Progenitor cell of endocrine pancreas (in vitro differentiated cells): ENCODE measurements around the gene SFTPB. TPM values are rescaled to one million over a fixed set of nuclear protein-coding genes. Genes with fewer than 3 reads are reported as not detected.

Experiments used
- DNase-seq: peaks from one replicate; pipeline ENCODE4 v3.0.0; 2021; ENCODE audit warnings: low spot score; ENCODE audit not compliant: unreplicated experiment
- H3K27ac Mint-ChIP-seq: 2 replicates; pipeline ENCODE4 v1.8.0; 2021; ENCODE audit warnings: mild to moderate bottlenecking, moderate library complexity, mixed read lengths
- H3K27me3 Mint-ChIP-seq: 2 replicates; pipeline ENCODE4 v1.8.0; 2021; ENCODE audit warnings: mixed read lengths
- H3K36me3 Mint-ChIP-seq: 2 replicates; pipeline ENCODE4 v1.8.0; 2022; ENCODE audit warnings: mixed read lengths; ENCODE audit not compliant: insufficient read depth
- H3K4me1 Mint-ChIP-seq: 2 replicates; pipeline ENCODE4 v1.8.0; 2021; ENCODE audit warnings: low read depth, mixed read lengths
- H3K4me3 Mint-ChIP-seq: 2 replicates; pipeline ENCODE4 v1.8.0; 2021; ENCODE audit warnings: low read depth, mild to moderate bottlenecking, moderate library complexity, mixed read lengths
- H3K9me3 Mint-ChIP-seq: 2 replicates; pipeline ENCODE4 v1.8.0; 2021; ENCODE audit warnings: low read depth, mixed read lengths
- CTCF ChIP-seq: fragments of 200-600 bp; sonication (generic); IDR thresholded peaks from one replicate; pipeline ENCODE4 v1.5.0; 2021; ENCODE audit warnings: antibody characterized with exemption, mild to moderate bottlenecking; ENCODE audit not compliant: unreplicated experiment
- total RNA-seq: library from RNA; stranded (reverse); gene quantifications from 2 replicates; pipeline ENCODE4 v1.2.1, GENCODE V29; 2021

SFTPB gene
- total RNA-seq, 1 donor from 2014 or later: not detected

- Mint-ChIP-seq H3K9me3 (no peaks in the 10 kb centered on the region), H3K4me1 (peaks cover 6% of the 10 kb centered on the region), H3K27me3 (peaks cover 49% of the 10 kb centered on the region), H3K4me3 (no peak overlapping the region), H3K36me3 (no peaks in the 10 kb centered on the region), H3K27ac (no peak overlapping the region)
- TF ChIP-seq CTCF: no peak
- no peak for DNase-seq
Observed at GRCh38 chr2:85705680-85706039, 37.7 kb upstream of the SFTPB start.

- H3K9me3 Mint-ChIP-seq: no peaks in the 10 kb centered on the region
- no peak for DNase-seq
- H3K27me3 Mint-ChIP-seq: peaks cover 46% of the 10 kb centered on the region
- no peak overlapping the region for H3K4me3 Mint-ChIP-seq
- no peak for TF ChIP-seq CTCF
- H3K4me1 Mint-ChIP-seq: peaks cover 3% of the 10 kb centered on the region
- H3K36me3 Mint-ChIP-seq: no peaks in the 10 kb centered on the region
- no peak overlapping the region for H3K27ac Mint-ChIP-seq
Observed at GRCh38 chr2:85704800-85705679, 37.0 kb upstream of the SFTPB start.

DNA sequence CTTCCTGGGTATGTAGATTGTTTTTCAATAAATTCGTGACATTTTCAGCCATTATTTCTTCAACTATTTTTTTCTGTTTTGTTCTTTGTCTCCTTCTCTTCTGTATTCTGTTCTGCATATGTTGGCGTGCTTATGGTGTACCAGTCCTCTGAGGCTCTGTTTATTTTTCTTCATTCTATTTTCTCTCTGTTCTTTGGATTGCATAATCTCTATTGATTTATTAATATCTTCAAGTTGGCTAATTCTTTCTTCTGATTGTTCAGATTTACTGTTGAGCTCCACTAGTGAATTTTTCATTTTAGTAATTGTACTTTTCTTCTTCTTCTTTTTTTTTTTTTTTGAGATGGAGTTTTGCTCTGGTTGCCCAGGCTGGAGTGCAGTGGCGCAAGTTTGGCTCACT is 36.0 kb upstream of the SFTPB start:
- Mint-ChIP-seq H3K9me3 (no peaks in the 10 kb centered on the region), H3K4me3 (no peak overlapping the region), H3K27me3 (peaks cover 45% of the 10 kb centered on the region), H3K4me1 (peaks cover 3% of the 10 kb centered on the region), H3K36me3 (no peaks in the 10 kb centered on the region), H3K27ac (no peak overlapping the region)
- no peak for TF ChIP-seq CTCF
- no peak for DNase-seq

DNA sequence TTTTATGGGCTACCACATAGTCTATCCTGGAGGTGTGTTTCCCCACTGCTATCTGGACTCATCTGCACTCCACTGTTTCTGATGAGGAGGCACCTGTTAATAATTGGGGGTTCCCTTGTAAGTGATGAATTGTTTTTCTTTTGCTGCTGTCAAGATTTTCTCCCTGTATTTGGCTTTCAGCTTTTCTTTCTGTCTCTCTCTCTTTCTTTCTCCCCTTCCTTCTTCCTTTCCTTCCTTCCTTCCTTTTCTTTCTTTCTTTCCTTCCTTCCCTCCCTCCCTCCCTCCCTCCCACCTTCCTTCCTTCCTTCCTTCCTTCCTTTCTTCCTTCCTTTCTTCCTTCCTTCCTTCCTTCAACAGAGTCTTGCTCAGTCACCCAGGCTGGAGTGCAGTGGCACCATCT is 35.3 kb upstream of the SFTPB start:
- no peaks in the 10 kb centered on the region for H3K9me3 Mint-ChIP-seq
- H3K4me1 Mint-ChIP-seq: peaks cover 3% of the 10 kb centered on the region
- H3K27me3 Mint-ChIP-seq: peaks cover 47% of the 10 kb centered on the region
- no peak overlapping the region for H3K27ac Mint-ChIP-seq
- H3K36me3 Mint-ChIP-seq: no peaks in the 10 kb centered on the region
- DNase-seq: no peak
- TF ChIP-seq CTCF: no peak
- H3K4me3 Mint-ChIP-seq: no peak overlapping the region

- peaks cover 47% of the 10 kb centered on the region for H3K27me3 Mint-ChIP-seq
- no peaks in the 10 kb centered on the region for H3K36me3 Mint-ChIP-seq
- no peak for DNase-seq
- no peak overlapping the region for H3K27ac Mint-ChIP-seq
- TF ChIP-seq CTCF: no peak
- peaks cover 2% of the 10 kb centered on the region for H3K4me1 Mint-ChIP-seq
- H3K9me3 Mint-ChIP-seq: no peaks in the 10 kb centered on the region
- no peak overlapping the region for H3K4me3 Mint-ChIP-seq
Observed at GRCh38 chr2:85702800-85703199, 34.8 kb upstream of the SFTPB start.
